Measurements from ENCODE around the gene PTPRCAP. TPM values are rescaled to one million over a fixed set of nuclear protein-coding genes. Genes with fewer than 3 reads are reported as not detected.

The PTPRCAP gene
- total and polyA plus RNA-seq, 9 of the 15 experiments (the other 6 are each of a cell fraction or from before 2014, with no cell fraction given): 0.22 to 2.0 (median 1.1) TPM; not detected in 4

DNA sequence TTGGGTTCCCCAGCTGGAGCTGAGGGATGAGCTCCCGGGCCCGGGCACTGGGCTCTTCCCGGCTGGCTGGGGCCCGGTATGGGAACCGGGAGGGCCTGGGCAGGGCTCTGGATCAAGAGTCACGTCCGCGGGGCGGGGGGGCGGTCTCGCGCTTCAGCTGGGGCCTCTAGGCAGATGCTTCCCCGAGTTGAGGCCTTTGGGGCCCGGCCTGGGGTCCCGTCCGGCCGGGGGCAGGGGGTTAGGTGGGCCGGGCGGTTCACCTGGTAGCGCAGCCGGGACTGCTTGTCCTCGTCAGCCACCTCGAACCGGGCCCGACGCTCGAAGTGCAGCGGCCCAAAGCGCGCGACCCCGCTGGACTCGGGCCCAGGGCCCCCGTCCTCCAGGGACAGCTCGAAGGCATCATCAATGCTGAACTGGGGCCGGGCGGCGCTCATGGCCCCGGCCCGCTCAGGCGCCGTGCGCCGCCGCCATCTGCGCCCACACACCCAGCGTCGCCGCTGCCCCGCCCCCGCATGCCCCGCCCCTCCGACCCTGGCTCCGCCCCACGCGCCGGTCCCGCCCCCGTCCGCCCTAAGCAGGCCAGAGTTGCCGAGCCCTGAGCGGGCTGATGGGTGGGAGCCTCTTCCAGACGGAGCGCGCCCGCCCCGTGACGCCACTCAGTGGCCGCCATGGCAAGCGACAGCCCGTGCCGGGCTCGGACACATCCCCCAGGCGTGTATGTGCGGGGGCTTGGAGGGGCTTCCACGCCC is 31.5 kb upstream of the PTPRCAP start, which contains the start of gene TMEM134 (continued):
- TF ChIP-seq, protein P1, sequence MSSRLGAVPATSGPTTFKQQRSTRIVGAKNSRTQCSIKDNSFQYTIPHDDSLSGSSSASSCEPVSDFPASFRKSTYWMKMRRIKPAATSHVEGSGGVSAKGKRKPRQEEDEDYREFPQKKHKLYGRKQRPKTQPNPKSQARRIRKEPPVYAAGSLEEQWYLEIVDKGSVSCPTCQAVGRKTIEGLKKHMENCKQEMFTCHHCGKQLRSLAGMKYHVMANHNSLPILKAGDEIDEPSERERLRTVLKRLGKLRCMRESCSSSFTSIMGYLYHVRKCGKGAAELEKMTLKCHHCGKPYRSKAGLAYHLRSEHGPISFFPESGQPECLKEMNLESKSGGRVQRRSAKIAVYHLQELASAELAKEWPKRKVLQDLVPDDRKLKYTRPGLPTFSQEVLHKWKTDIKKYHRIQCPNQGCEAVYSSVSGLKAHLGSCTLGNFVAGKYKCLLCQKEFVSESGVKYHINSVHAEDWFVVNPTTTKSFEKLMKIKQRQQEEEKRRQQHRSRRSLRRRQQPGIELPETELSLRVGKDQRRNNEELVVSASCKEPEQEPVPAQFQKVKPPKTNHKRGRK (tag; IDR thresholded peaks at IDR 0.05): no peak
- TF ChIP-seq, protein P2, sequence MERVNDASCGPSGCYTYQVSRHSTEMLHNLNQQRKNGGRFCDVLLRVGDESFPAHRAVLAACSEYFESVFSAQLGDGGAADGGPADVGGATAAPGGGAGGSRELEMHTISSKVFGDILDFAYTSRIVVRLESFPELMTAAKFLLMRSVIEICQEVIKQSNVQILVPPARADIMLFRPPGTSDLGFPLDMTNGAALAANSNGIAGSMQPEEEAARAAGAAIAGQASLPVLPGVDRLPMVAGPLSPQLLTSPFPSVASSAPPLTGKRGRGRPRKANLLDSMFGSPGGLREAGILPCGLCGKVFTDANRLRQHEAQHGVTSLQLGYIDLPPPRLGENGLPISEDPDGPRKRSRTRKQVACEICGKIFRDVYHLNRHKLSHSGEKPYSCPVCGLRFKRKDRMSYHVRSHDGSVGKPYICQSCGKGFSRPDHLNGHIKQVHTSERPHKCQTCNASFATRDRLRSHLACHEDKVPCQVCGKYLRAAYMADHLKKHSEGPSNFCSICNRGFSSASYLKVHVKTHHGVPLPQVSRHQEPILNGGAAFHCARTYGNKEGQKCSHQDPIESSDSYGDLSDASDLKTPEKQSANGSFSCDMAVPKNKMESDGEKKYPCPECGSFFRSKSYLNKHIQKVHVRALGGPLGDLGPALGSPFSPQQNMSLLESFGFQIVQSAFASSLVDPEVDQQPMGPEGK (CRISPR knock-in tag; IDR thresholded peaks at IDR 0.05; ENCODE audit: borderline replicate concordance): no peak
- no peak for TF ChIP-seq ZNF696 (CRISPR knock-in tag; conservative IDR thresholded peaks at IDR 0.05)
- no peak for TF ChIP-seq JUNB (CRISPR knock-in tag; conservative IDR thresholded peaks at IDR 0.05)
- no peak for TF ChIP-seq MTF1 (CRISPR knock-in tag; IDR thresholded peaks at IDR 0.05; ENCODE audit: borderline replicate concordance)
- TF ChIP-seq, protein P3, sequence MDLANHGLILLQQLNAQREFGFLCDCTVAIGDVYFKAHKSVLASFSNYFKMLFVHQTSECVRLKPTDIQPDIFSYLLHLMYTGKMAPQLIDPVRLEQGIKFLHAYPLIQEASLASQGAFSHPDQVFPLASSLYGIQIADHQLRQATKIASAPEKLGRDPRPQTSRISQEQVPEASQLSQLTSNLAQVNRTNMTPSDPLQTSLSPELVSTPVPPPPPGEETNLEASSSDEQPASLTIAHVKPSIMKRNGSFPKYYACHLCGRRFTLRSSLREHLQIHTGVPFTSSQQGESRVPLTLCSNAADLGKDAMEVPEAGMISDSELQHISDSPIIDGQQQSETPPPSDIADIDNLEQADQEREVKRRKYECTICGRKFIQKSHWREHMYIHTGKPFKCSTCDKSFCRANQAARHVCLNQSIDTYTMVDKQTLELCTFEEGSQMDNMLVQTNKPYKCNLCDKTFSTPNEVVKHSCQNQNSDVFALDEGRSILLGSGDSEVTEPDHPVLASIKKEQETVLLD (IDR thresholded peaks at IDR 0.05): no peak
- TF ChIP-seq XRCC4 (IDR thresholded peaks at IDR 0.05; ENCODE audit: extremely low read depth, insufficient read depth, insufficient read length): no peak
- TF ChIP-seq, protein P4, sequence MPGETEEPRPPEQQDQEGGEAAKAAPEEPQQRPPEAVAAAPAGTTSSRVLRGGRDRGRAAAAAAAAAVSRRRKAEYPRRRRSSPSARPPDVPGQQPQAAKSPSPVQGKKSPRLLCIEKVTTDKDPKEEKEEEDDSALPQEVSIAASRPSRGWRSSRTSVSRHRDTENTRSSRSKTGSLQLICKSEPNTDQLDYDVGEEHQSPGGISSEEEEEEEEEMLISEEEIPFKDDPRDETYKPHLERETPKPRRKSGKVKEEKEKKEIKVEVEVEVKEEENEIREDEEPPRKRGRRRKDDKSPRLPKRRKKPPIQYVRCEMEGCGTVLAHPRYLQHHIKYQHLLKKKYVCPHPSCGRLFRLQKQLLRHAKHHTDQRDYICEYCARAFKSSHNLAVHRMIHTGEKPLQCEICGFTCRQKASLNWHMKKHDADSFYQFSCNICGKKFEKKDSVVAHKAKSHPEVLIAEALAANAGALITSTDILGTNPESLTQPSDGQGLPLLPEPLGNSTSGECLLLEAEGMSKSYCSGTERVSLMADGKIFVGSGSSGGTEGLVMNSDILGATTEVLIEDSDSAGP (CRISPR knock-in tag; IDR thresholded peaks at IDR 0.05): no peak
- TF ChIP-seq, protein P5, sequence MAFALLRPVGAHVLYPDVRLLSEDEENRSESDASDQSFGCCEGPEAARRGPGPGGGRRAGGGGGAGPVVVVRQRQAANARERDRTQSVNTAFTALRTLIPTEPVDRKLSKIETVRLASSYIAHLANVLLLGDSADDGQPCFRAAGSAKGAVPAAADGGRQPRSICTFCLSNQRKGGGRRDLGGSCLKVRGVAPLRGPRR (CRISPR knock-in tag; IDR thresholded peaks at IDR 0.05): no peak
- no peak for TF ChIP-seq CCAR2 (IDR thresholded peaks at IDR 0.05; ENCODE audit: low read depth, low read length)
- TF ChIP-seq, protein P6, sequence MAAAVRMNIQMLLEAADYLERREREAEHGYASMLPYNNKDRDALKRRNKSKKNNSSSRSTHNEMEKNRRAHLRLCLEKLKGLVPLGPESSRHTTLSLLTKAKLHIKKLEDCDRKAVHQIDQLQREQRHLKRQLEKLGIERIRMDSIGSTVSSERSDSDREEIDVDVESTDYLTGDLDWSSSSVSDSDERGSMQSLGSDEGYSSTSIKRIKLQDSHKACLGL (CRISPR knock-in tag; IDR thresholded peaks at IDR 0.05; ENCODE audit: borderline replicate concordance, poor library complexity, severe bottlenecking): no peak
- no peak for TF ChIP-seq NFE2 (IDR thresholded peaks at IDR 0.05; ENCODE audit: low read depth)
- TF ChIP-seq E2F3 (CRISPR knock-in tag; IDR thresholded peaks at IDR 0.05): no peak
- TF ChIP-seq BRF1 (IDR thresholded peaks at IDR 0.05; ENCODE audit: borderline replicate concordance, extremely low read depth, insufficient read length): no peak
- TF ChIP-seq SETDB1 (IDR thresholded peaks at IDR 0.05; ENCODE audit: low read length): no peak
- TF ChIP-seq MXI1 (IDR thresholded peaks at IDR 0.05; ENCODE audit: low read depth, low read length): 0 out of 2 replicates have a peak, but pooled peaks have one; percentile 20
- no peak for TF ChIP-seq PHB (CRISPR knock-in tag; IDR thresholded peaks at IDR 0.05)
- TF ChIP-seq TBP (optimal IDR thresholded peaks at IDR 0.05; ENCODE audit: low read depth, low read length): peak; percentile 80
